Natural killer cell (primary cell): ENCODE measurements around the gene HOXD1. TPM values are rescaled to one million over a fixed set of nuclear protein-coding genes. Genes with fewer than 3 reads are reported as not detected.
A peak's percentile ranks its signal among the peaks of the same experiment; 100 is the strongest.

ENCODE experiments used
- ATAC-seq, 3 donors: fragments of 150-1000 bp in 2 of 3; fragments of 200-7000 bp in 1 of 3; cut with Tn5 transposase; 1 replicate in 1 of 3; 2 replicates in 2 of 3; pipeline ENCODE4 v1.10.0; 2021; ENCODE audit warnings: mild to moderate bottlenecking in 2 of 3, moderate library complexity in 2 of 3
- DNase-seq, 2 donors: peaks; one replicate each; pipeline versions ENCODE4 v3.0.0 to v3.0.0-alpha.2; 2013 to 2021; ENCODE audit warnings: mixed read lengths in 1 of 2
- H3K27ac ChIP-seq: one replicate; pipeline ENCODE4 v1.5.1; 2013; ENCODE audit warnings: mild to moderate bottlenecking, low read length
- H3K27me3 ChIP-seq: one replicate; pipeline ENCODE4 v1.6.1; 2013; ENCODE audit warnings: low read length; ENCODE audit not compliant: control insufficient read depth, insufficient read depth
- H3K36me3 ChIP-seq: one replicate; pipeline ENCODE4 v1.6.1; 2013; ENCODE audit warnings: low read length; ENCODE audit not compliant: control insufficient read depth, insufficient read depth
- H3K4me1 ChIP-seq: one replicate; pipeline ENCODE4 v1.6.1; 2013; ENCODE audit warnings: low read length; ENCODE audit not compliant: control insufficient read depth, insufficient read depth
- H3K4me3 ChIP-seq: one replicate; pipeline ENCODE4 v1.5.1; 2013; ENCODE audit warnings: low read length
- H3K9me3 ChIP-seq: one replicate; pipeline ENCODE4 v1.6.1; 2013; ENCODE audit warnings: low read length; ENCODE audit not compliant: control insufficient read depth, insufficient read depth
- H3K27ac Mint-ChIP-seq, 2 donors: one replicate each; pipeline ENCODE4 v1.8.0; 2022; ENCODE audit warnings: mild to moderate bottlenecking in 2 of 2, mixed read lengths in 2 of 2, moderate library complexity in 1 of 2
- H3K27me3 Mint-ChIP-seq, 2 donors: one replicate each; pipeline ENCODE4 v1.8.0; 2022; ENCODE audit warnings: low read depth in 2 of 2, mixed read lengths in 2 of 2
- H3K36me3 Mint-ChIP-seq: one replicate; pipeline ENCODE4 v1.8.0; 2022; ENCODE audit warnings: mixed read lengths
- H3K4me1 Mint-ChIP-seq, 2 donors: one replicate each; pipeline ENCODE4 v1.8.0; 2022; ENCODE audit warnings: mixed read lengths in 2 of 2
- H3K4me3 Mint-ChIP-seq: one replicate; pipeline ENCODE4 v1.8.0; 2022; ENCODE audit warnings: mild to moderate bottlenecking, moderate library complexity, mixed read lengths
- H3K9me3 Mint-ChIP-seq, 2 donors: one replicate each; pipeline ENCODE4 v1.8.0; 2022; ENCODE audit warnings: mixed read lengths in 2 of 2
- WGBS: methylation state at CpG from one replicate; pipeline ENCODE4 v1.1.7; 2013; ENCODE audit warnings: missing lambda C conversion rate; ENCODE audit not compliant: insufficient coverage; 5-methylcytosine and 5-hydroxymethylcytosine counted together
- intact Hi-C: fragments of 100-400 bp; cut with micrococcal nuclease; formaldehyde crosslinking; loops from one replicate; pipeline ENCODE4 v1.14.2; 2022
- total RNA-seq, 4 donors: library from RNA; stranded (reverse); fragments of 120-200 nt in 1 of 4; gene quantifications; one replicate each; pipeline versions ENCODE4 v1.2.3 to v1.2.4, GENCODE V29; 2013 to 2022
- TF ChIP-seq, protein P1 (sequence below): fragments of 200-600 bp; IDR thresholded peaks from one replicate; pipeline ENCODE4 v1.8.0; 2022; ENCODE audit warnings: antibody characterized with exemption

HOXD1 gene
- under 1 TPM in 1 of 3 donors, not detected in 2; 0.12 TPM for total RNA-seq
- not detected for total RNA-seq (2013)

- H3K36me3 Mint-ChIP-seq, result peaks cover 8% of the 10 kb centered on the region
- Histone ChIP-seq H3K4me3 (peak within 1 kb of the TSS; percentile 17), H3K36me3 (no peaks in the 10 kb centered on the region), H3K27ac (no peak within 1 kb of the TSS), H3K4me1 (peaks cover 20% of the 10 kb centered on the region), H3K27me3 (peaks cover 36% of the 10 kb centered on the region), H3K9me3 (no peaks in the 10 kb centered on the region)
- H3K9me3 Mint-ChIP-seq, result no peaks in the 10 kb centered on the region
- peak in 1 of 3 donors; percentile 42 for ATAC-seq
- DNase-seq, result no peak
- peaks cover 13 to 16% of the 10 kb centered on the region in 2 donors for H3K4me1 Mint-ChIP-seq
- H3K27me3 Mint-ChIP-seq, result peaks cover 60 to 75% of the 10 kb centered on the region in 2 donors
- intact Hi-C loops, result no loop called here
- peak within 1 kb of the TSS; percentile 90 for H3K4me3 Mint-ChIP-seq
- 3% methylated on average over 68 of the region's 68 CpGs for WGBS
- TF ChIP-seq, protein P1, sequence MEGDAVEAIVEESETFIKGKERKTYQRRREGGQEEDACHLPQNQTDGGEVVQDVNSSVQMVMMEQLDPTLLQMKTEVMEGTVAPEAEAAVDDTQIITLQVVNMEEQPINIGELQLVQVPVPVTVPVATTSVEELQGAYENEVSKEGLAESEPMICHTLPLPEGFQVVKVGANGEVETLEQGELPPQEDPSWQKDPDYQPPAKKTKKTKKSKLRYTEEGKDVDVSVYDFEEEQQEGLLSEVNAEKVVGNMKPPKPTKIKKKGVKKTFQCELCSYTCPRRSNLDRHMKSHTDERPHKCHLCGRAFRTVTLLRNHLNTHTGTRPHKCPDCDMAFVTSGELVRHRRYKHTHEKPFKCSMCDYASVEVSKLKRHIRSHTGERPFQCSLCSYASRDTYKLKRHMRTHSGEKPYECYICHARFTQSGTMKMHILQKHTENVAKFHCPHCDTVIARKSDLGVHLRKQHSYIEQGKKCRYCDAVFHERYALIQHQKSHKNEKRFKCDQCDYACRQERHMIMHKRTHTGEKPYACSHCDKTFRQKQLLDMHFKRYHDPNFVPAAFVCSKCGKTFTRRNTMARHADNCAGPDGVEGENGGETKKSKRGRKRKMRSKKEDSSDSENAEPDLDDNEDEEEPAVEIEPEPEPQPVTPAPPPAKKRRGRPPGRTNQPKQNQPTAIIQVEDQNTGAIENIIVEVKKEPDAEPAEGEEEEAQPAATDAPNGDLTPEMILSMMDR, result no peak
- no peak within 1 kb of the TSS for H3K27ac Mint-ChIP-seq
Observed at GRCh38 chr2:176187899-176188773, at the start of gene HOXD1. HOXD1 (plus strand) TSS chr2:176188668; CDS start chr2:176188802, 134 bp downstream.

DNA sequence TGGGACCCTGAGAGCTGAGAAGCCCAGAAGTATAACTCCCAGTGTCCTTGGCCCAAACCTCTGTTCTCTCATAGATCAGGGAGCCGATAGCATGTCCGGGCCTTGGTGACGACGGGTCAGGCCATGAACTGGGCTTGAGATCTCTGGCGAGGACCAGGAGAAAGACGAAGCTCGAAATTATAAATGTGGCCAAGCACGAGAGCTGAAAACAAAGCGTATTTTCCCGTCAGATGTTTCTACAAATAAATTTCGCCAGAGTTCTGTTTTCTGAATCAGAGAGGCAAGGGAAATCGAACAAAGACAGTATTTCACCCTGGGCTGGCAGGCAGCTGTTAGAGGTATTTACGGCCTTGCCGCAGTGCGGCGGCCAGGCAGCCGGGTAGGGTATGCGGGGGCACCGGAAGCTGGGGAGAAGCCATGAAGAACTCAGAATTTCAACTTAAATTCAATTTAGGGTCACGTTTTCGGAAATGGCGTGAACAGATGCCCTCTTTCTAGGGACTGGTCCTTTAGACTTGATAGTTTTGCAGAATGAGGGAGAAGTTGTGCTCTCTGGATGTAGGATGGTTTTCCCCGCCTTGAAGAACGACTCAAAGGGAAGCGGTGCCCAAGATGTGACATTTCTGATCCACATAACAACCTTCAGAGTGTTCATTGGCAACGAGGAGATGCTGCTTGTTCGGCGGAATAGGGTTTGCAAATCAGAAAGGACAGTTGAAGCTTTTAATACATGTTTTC is 49.4 kb upstream of the HOXD1 start:
- no peak for ATAC-seq
- peaks cover 73% of the 10 kb centered on the region for H3K27me3 ChIP-seq
- H3K36me3 Mint-ChIP-seq, result peaks cover 38% of the 10 kb centered on the region
- no peaks in the 10 kb centered on the region for H3K36me3 ChIP-seq
- DNase-seq, result no peak
- no peak overlapping the region for H3K27ac Mint-ChIP-seq
- intact Hi-C loops, result no loop called here
- H3K4me3 Mint-ChIP-seq, result peak overlapping the region; percentile 52
- H3K4me1 ChIP-seq, result peaks cover 29% of the 10 kb centered on the region
- peaks cover 2 to 8% of the 10 kb centered on the region in 2 donors for H3K9me3 Mint-ChIP-seq
- WGBS, result 12% methylated on average over 28 of the region's 28 CpGs
- TF ChIP-seq, protein P1, result no peak
- peaks cover 20% of the 10 kb centered on the region for H3K9me3 ChIP-seq
- no peak overlapping the region for H3K27ac ChIP-seq
- peaks cover 73 to 79% of the 10 kb centered on the region in 2 donors for H3K27me3 Mint-ChIP-seq
- H3K4me3 ChIP-seq, result no peak overlapping the region
- H3K4me1 Mint-ChIP-seq, result peaks cover 21 to 28% of the 10 kb centered on the region in 2 donors

GRCh38 chr2:176139661-176140512 is 48.6 kb upstream of the HOXD1 start:
- H3K27me3 ChIP-seq, result peaks cover 72% of the 10 kb centered on the region
- 15% methylated on average over 30 of the region's 41 CpGs for WGBS
- Mint-ChIP-seq H3K27me3 (peaks cover 74 to 79% of the 10 kb centered on the region in 2 donors), H3K9me3 (peaks cover 2 to 8% of the 10 kb centered on the region in 2 donors), H3K4me1 (peaks cover 21 to 28% of the 10 kb centered on the region in 2 donors), H3K36me3 (peaks cover 38% of the 10 kb centered on the region), H3K4me3 (no peak overlapping the region), H3K27ac (no peak overlapping the region)
- DNase-seq (no peak), ATAC-seq (no peak)
- TF ChIP-seq, protein P1, result no peak
- H3K9me3 ChIP-seq, result peaks cover 20% of the 10 kb centered on the region
- H3K36me3 ChIP-seq, result no peaks in the 10 kb centered on the region
- no peak overlapping the region for H3K27ac ChIP-seq
- intact Hi-C loops, result no loop called here
- peaks cover 29% of the 10 kb centered on the region for H3K4me1 ChIP-seq
- H3K4me3 ChIP-seq, result no peak overlapping the region
